Left lung (tissue), 10 donors: Measurements from ENCODE around the gene RPN1. TPM values are rescaled to one million over a fixed set of nuclear protein-coding genes. Genes with fewer than 3 reads are reported as not detected.

Experiments
- ATAC-seq: fragments of 200-7000 bp; cut with Tn5 transposase; one replicate; pipeline ENCODE4 v1.9.1; 2020; ENCODE audit warnings: moderate library complexity
- DNase-seq, 4 donors: peaks; one replicate each; pipeline ENCODE4 v3.0.0-alpha.2; 2013 to 2020
- H3K27ac ChIP-seq, 2 donors: fragments of 200-600 bp; sonication (generic) in 1 of 2; one replicate each; pipeline versions ENCODE4 v1.5.0 to v1.8.0; 2020 to 2021
- H3K27me3 ChIP-seq, 2 donors: fragments of 200-600 bp; sonication (generic) in 1 of 2; one replicate each; pipeline versions ENCODE4 v1.5.0 to v1.8.0; 2020 to 2021
- H3K36me3 ChIP-seq, 2 donors: fragments of 200-600 bp; sonication (generic) in 1 of 2; one replicate each; pipeline versions ENCODE4 v1.5.0 to v1.8.0; 2020 to 2021
- H3K4me1 ChIP-seq, 2 donors: fragments of 200-600 bp; one replicate each; pipeline ENCODE4 v1.8.0; 2021
- H3K4me3 ChIP-seq, 2 donors: fragments of 200-600 bp; sonication (generic) in 1 of 2; one replicate each; pipeline versions ENCODE4 v1.5.0 to v1.8.0; 2020 to 2021; ENCODE audit warnings: mild to moderate bottlenecking in 1 of 2
- H3K9me3 ChIP-seq, 2 donors: fragments of 200-600 bp; sonication (generic) in 1 of 2; one replicate each; pipeline versions ENCODE4 v1.5.0 to v1.8.0; 2020 to 2021
- intact Hi-C, 2 donors: fragments of 100-400 bp; cut with DNase I; formaldehyde crosslinking; loops; one replicate each; pipeline versions ENCODE4 v1.11.2 to v1.14.2; 2022
- polyA plus RNA-seq, 6 donors: library from polyadenylated mRNA; unstranded; fragments of 120-200 nt; gene quantifications; one replicate each; pipeline ENCODE4 v1.2.1, GENCODE V29; 2013; ENCODE audit not compliant: insufficient read length in 6 of 6
- total RNA-seq, 2 donors: library from RNA; stranded (reverse); fragmentation: NEBNext Ultra II Directional; extraction: Animal tissue kit (Norgen Biotek cat#: 25700); gene quantifications; one replicate each; pipeline ENCODE4 v1.2.1, GENCODE V29; 2021
- TF ChIP-seq, protein P1 (sequence below), 2 donors: fragments of 200-600 bp; sonication (generic) in 1 of 2; IDR thresholded peaks; one replicate each; pipeline versions ENCODE4 v1.5.0 to v1.8.0; 2021; ENCODE audit warnings: antibody characterized with exemption in 2 of 2
- donor health status: DM: no; HTN: yes; CAD: no.
- donor health status: DM: no; HTN: no; CAD: no.

Gene RPN1
- total and polyA plus RNA-seq, 8 donors, result 132 to 294 (median 154) TPM

GRCh38 chr3:128648940-128649663 is 1.5 kb downstream of the RPN1 start:
- intact Hi-C loops, result no loop called here
- TF ChIP-seq, protein P1, sequence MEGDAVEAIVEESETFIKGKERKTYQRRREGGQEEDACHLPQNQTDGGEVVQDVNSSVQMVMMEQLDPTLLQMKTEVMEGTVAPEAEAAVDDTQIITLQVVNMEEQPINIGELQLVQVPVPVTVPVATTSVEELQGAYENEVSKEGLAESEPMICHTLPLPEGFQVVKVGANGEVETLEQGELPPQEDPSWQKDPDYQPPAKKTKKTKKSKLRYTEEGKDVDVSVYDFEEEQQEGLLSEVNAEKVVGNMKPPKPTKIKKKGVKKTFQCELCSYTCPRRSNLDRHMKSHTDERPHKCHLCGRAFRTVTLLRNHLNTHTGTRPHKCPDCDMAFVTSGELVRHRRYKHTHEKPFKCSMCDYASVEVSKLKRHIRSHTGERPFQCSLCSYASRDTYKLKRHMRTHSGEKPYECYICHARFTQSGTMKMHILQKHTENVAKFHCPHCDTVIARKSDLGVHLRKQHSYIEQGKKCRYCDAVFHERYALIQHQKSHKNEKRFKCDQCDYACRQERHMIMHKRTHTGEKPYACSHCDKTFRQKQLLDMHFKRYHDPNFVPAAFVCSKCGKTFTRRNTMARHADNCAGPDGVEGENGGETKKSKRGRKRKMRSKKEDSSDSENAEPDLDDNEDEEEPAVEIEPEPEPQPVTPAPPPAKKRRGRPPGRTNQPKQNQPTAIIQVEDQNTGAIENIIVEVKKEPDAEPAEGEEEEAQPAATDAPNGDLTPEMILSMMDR (IDR thresholded peaks at IDR 0.05), result no peak
- H3K4me1 ChIP-seq, result peaks cover 10 to 43% of the 10 kb centered on the region in 2 donors
- peak overlapping the region in 1 of 2 donors; percentile 98 for H3K27ac ChIP-seq
- peaks cover 4 to 16% of the 10 kb centered on the region in 2 donors for H3K36me3 ChIP-seq
- ATAC-seq (no peak), DNase-seq (no peak)
- H3K9me3 ChIP-seq, result no peaks in the 10 kb centered on the region
- peak overlapping the region; percentile 100 for H3K4me3 ChIP-seq
- H3K27me3 ChIP-seq, result no peaks in the 10 kb centered on the region

DNA sequence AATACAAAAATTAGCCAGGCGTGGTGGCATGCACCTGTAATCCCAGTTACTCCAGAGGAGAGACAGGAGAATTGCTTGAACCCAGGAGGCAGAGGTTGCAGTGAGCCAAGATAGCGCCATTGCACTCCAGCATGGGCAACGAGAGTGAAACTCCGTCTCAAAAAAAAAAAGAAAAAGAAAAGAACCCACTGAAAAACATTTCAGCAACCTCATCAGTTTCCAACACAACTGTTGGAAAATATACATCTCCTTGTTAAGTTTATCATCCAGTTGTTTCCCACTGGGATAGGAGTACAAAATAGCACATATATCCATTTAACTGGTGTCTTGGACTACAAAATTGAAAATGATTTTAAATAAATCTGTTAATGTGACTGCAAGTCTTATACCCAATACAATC is 2.2 kb downstream of the RPN1 start:
- peak overlapping the region; percentile 100 for H3K4me3 ChIP-seq
- TF ChIP-seq, protein P1 (IDR thresholded peaks at IDR 0.05), result no peak
- peaks cover 6 to 23% of the 10 kb centered on the region in 2 donors for H3K36me3 ChIP-seq
- no peaks in the 10 kb centered on the region for H3K27me3 ChIP-seq
- no peaks in the 10 kb centered on the region for H3K9me3 ChIP-seq
- H3K4me1 ChIP-seq, result peaks cover 10 to 42% of the 10 kb centered on the region in 2 donors
- DNase-seq, result no peak
- intact Hi-C loops, result no loop called here
- no peak overlapping the region for H3K27ac ChIP-seq
- ATAC-seq, result no peak

DNA sequence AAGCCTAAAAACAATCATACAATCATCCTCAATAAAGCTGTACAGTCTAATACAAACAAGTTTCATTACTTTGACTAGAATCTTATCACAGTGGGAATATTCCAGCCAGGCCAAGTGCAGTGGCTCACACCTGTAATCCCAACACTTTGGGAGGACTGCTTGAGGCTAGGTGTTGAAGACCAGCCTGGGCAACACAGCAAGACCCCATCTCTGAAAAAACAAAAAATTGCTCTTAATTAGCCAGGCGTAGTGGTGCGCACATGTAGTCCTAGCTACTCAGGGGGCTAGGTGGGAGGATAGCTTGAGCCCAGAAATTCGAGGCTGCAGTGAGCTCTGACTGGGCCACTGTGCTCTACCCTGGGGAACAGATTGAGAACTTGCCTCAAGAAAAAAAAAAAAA is 3.3 kb downstream of the RPN1 start:
- H3K4me3 ChIP-seq, result no peak overlapping the region
- intact Hi-C loops, result no loop called here
- peaks cover 10 to 42% of the 10 kb centered on the region in 2 donors for H3K4me1 ChIP-seq
- H3K27me3 ChIP-seq, result no peaks in the 10 kb centered on the region
- H3K36me3 ChIP-seq, result peaks cover 6 to 34% of the 10 kb centered on the region in 2 donors
- no peak for DNase-seq
- TF ChIP-seq, protein P1 (IDR thresholded peaks at IDR 0.05), result no peak
- no peaks in the 10 kb centered on the region for H3K9me3 ChIP-seq
- ATAC-seq, result no peak
- no peak overlapping the region for H3K27ac ChIP-seq

DNA sequence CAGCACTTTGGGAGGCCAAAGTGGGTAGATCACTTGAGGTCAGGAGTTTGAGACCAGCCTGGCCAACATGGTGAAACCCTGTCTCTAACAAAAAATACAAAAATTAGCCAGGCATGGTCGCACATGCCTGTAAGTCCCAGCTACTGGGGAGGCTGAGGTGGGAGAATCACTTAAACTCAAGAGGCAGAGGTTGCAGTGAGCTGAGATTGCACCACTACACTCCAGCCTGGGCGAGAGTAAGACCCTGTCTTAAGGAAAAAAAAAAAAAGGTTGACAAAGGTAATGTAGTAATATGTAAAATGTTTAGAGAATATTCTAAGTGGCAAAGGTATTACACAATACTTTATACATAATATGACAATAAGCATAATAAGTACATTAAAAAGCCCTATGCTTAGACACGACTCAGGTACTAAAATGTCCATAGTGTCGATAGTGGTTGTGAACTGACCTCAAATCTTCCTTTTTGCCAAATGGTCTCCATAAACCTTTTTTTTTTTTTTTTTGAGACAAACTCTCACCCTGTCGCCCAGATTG is 16.5 kb downstream of the RPN1 start:
- no peak for DNase-seq
- H3K27ac ChIP-seq, result peak overlapping the region in 1 of 2 donors; percentile 23

GRCh38 chr3:128632301-128632700 is 18.3 kb downstream of the RPN1 start:
- no peak for ATAC-seq
- Histone ChIP-seq H3K36me3 (peaks cover under 1 to 94% of the 10 kb centered on the region in 2 donors), H3K4me1 (peaks cover 0 to 18% of the 10 kb centered on the region in 2 donors)

More for the DNA sequence above, 16.5 kb downstream of the RPN1 start:
- Histone ChIP-seq H3K9me3 (no peaks in the 10 kb centered on the region), H3K4me3 (no peak overlapping the region), H3K4me1 (peaks cover 0 to 18% of the 10 kb centered on the region in 2 donors), H3K27me3 (no peaks in the 10 kb centered on the region), H3K36me3 (peaks cover 4 to 93% of the 10 kb centered on the region in 2 donors)
- ATAC-seq, result peak; percentile 74
- TF ChIP-seq, protein P1 (IDR thresholded peaks at IDR 0.05), result no peak
- intact Hi-C loops, result no loop called here

More at GRCh38 chr3:128632301-128632700, 18.3 kb downstream of the RPN1 start:
- Histone ChIP-seq H3K4me3 (no peak overlapping the region), H3K27ac (peak overlapping the region in 1 of 2 donors; percentile 48), H3K27me3 (no peaks in the 10 kb centered on the region), H3K9me3 (no peaks in the 10 kb centered on the region)
- intact Hi-C loops, result no loop called here
- DNase-seq, result no peak
- TF ChIP-seq, protein P1 (IDR thresholded peaks at IDR 0.05), result no peak
